Natural killer cell (primary cell): ENCODE results near the gene CDV3. TPM values are rescaled to one million over a fixed set of nuclear protein-coding genes. Genes with fewer than 3 reads are reported as not detected.
A peak's percentile ranks its signal among the peaks of the same experiment; 100 is the strongest.

Experiments
- ATAC-seq, 3 donors: fragments of 150-1000 bp in 2 of 3; fragments of 200-7000 bp in 1 of 3; cut with Tn5 transposase; 1 replicate in 1 of 3; 2 replicates in 2 of 3; pipeline ENCODE4 v1.10.0; 2021; ENCODE audit warnings: mild to moderate bottlenecking in 2 of 3, moderate library complexity in 2 of 3
- DNase-seq, 2 donors: peaks; one replicate each; pipeline versions ENCODE4 v3.0.0 to v3.0.0-alpha.2; 2013 to 2021; ENCODE audit warnings: mixed read lengths in 1 of 2
- H3K27ac ChIP-seq: one replicate; pipeline ENCODE4 v1.5.1; 2013; ENCODE audit warnings: mild to moderate bottlenecking, low read length
- H3K27me3 ChIP-seq: one replicate; pipeline ENCODE4 v1.6.1; 2013; ENCODE audit warnings: low read length; ENCODE audit not compliant: control insufficient read depth, insufficient read depth
- H3K36me3 ChIP-seq: one replicate; pipeline ENCODE4 v1.6.1; 2013; ENCODE audit warnings: low read length; ENCODE audit not compliant: control insufficient read depth, insufficient read depth
- H3K4me1 ChIP-seq: one replicate; pipeline ENCODE4 v1.6.1; 2013; ENCODE audit warnings: low read length; ENCODE audit not compliant: control insufficient read depth, insufficient read depth
- H3K4me3 ChIP-seq: one replicate; pipeline ENCODE4 v1.5.1; 2013; ENCODE audit warnings: low read length
- H3K9me3 ChIP-seq: one replicate; pipeline ENCODE4 v1.6.1; 2013; ENCODE audit warnings: low read length; ENCODE audit not compliant: control insufficient read depth, insufficient read depth
- H3K27ac Mint-ChIP-seq, 2 donors: one replicate each; pipeline ENCODE4 v1.8.0; 2022; ENCODE audit warnings: mild to moderate bottlenecking in 2 of 2, mixed read lengths in 2 of 2, moderate library complexity in 1 of 2
- H3K27me3 Mint-ChIP-seq, 2 donors: one replicate each; pipeline ENCODE4 v1.8.0; 2022; ENCODE audit warnings: low read depth in 2 of 2, mixed read lengths in 2 of 2
- H3K36me3 Mint-ChIP-seq: one replicate; pipeline ENCODE4 v1.8.0; 2022; ENCODE audit warnings: mixed read lengths
- H3K4me1 Mint-ChIP-seq, 2 donors: one replicate each; pipeline ENCODE4 v1.8.0; 2022; ENCODE audit warnings: mixed read lengths in 2 of 2
- H3K4me3 Mint-ChIP-seq: one replicate; pipeline ENCODE4 v1.8.0; 2022; ENCODE audit warnings: mild to moderate bottlenecking, moderate library complexity, mixed read lengths
- H3K9me3 Mint-ChIP-seq, 2 donors: one replicate each; pipeline ENCODE4 v1.8.0; 2022; ENCODE audit warnings: mixed read lengths in 2 of 2
- CTCF ChIP-seq: fragments of 200-600 bp; IDR thresholded peaks from one replicate; pipeline ENCODE4 v1.8.0; 2022; ENCODE audit warnings: antibody characterized with exemption
- WGBS: methylation state at CpG from one replicate; pipeline ENCODE4 v1.1.7; 2013; ENCODE audit warnings: missing lambda C conversion rate; ENCODE audit not compliant: insufficient coverage; 5-methylcytosine and 5-hydroxymethylcytosine counted together
- intact Hi-C: fragments of 100-400 bp; cut with micrococcal nuclease; formaldehyde crosslinking; loops from one replicate; pipeline ENCODE4 v1.14.2; 2022
- total RNA-seq, 4 donors: library from RNA; stranded (reverse); fragments of 120-200 nt in 1 of 4; gene quantifications; one replicate each; pipeline versions ENCODE4 v1.2.3 to v1.2.4, GENCODE V29; 2013 to 2022

The CDV3 gene
- total RNA-seq, 3 donors from 2014 or later (not counting 1 experiment from before 2014, with no cell fraction given): 214 to 229 (median 228) TPM

DNA sequence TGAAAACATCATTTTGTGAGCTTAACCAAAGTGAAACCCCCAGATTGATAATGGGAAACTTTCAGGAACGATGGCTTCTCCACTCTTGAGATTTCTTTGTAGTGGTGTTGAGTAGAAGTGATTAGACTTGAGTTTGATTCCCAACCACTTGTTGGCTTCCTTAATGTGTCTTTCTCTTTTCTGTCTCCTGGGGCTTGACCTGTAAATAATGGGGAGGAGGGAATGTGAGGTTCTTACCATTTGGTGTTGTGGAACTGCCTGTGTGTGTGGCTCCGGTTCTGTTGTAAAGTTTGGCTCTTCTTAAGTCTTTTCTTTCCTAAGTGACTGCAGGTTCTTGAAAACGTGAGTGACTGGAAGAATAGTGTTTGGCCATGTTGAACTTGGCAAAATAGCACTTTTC lies 2.7 kb downstream of the CDV3 start:
- intact Hi-C loops: no loop called here
- TF ChIP-seq CTCF: no peak
- Mint-ChIP-seq H3K4me3 (peak overlapping the region; percentile 82), H3K36me3 (peaks cover 22% of the 10 kb centered on the region), H3K27me3 (no peaks in the 10 kb centered on the region), H3K27ac (peak overlapping the region; percentile 99), H3K4me1 (peaks cover 52 to 64% of the 10 kb centered on the region in 2 donors), H3K9me3 (no peaks in the 10 kb centered on the region)
- WGBS: 49% methylated on average over 3 of the region's 3 CpGs
- Histone ChIP-seq H3K27ac (peak overlapping the region; percentile 39), H3K36me3 (peaks cover 40% of the 10 kb centered on the region), H3K4me3 (no peak overlapping the region), H3K9me3 (no peaks in the 10 kb centered on the region), H3K27me3 (no peaks in the 10 kb centered on the region), H3K4me1 (peaks cover 34% of the 10 kb centered on the region)
- no peak for DNase-seq
- ATAC-seq: no peak

DNA sequence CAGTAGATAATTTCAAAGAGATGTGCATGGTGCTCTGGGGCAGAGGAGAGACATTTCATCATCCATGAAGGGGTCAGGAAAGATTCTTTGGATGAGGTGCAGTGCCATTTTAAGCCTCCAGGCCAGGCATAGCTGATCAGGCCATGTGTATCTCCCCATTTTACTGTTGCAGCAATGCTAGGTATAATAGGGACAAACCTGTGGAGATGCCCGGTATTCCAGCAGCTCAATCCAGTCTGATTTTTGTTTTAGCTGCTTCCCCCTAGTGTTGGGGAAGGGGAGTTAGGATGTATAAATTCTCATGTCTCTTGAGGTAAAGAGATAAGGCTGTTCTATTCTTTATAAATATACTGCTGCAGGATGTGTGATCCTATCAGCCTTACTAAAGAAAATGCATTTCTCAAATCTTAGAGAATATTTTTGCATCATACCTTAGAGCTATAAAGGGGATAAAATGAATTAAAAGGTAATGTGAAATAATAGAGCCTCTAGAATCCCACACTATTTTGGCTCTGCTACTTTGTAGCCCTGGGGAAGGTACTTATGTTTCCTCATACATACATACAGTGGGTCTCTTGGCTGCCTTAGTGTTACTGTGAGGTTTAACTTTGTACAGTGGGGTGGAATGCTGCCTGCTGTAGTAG lies 5.2 kb downstream of the CDV3 start:
- no peak for ATAC-seq

DNA sequence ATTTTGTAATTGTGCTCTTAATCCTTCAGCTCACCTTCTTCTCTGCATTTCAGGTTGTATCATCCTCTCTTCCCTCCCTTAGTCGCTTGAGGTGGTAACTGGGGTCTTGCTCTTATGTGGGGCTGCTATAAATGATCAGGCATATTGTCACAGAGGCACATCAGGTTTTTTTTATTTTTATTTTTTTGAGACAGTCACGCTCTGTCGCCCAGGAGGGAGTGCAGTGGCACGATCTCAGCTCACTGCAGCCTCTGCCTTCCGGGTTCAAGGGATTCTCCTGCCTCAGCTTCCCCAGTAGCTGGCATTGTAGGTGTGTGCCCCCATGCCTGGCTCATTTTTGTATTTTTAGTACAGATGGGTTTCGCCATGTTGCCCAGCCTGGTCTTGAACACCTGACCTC lies 9.9 kb downstream of the CDV3 start:
- Histone ChIP-seq H3K4me3 (no peak overlapping the region), H3K27me3 (no peaks in the 10 kb centered on the region), H3K36me3 (peaks cover 83% of the 10 kb centered on the region), H3K4me1 (peaks cover 11% of the 10 kb centered on the region), H3K9me3 (no peaks in the 10 kb centered on the region), H3K27ac (no peak overlapping the region)
- DNase-seq (no peak), ATAC-seq (no peak)
- H3K9me3 Mint-ChIP-seq: no peaks in the 10 kb centered on the region
- H3K27ac Mint-ChIP-seq: peak overlapping the region in 1 of 2 donors; percentile 70
- H3K4me3 Mint-ChIP-seq: no peak overlapping the region
- TF ChIP-seq CTCF: no peak
- no peaks in the 10 kb centered on the region for H3K27me3 Mint-ChIP-seq
- peaks cover 36 to 37% of the 10 kb centered on the region in 2 donors for H3K4me1 Mint-ChIP-seq
- 98% methylated on average over 5 of the region's 6 CpGs for WGBS
- intact Hi-C loops: no loop called here
- peaks cover 23% of the 10 kb centered on the region for H3K36me3 Mint-ChIP-seq

More for the DNA sequence above, 5.2 kb downstream of the CDV3 start:
- Histone ChIP-seq H3K4me3 (no peak overlapping the region), H3K27ac (no peak overlapping the region), H3K9me3 (no peaks in the 10 kb centered on the region), H3K27me3 (no peaks in the 10 kb centered on the region), H3K36me3 (peaks cover 60% of the 10 kb centered on the region), H3K4me1 (peaks cover 24% of the 10 kb centered on the region)
- TF ChIP-seq CTCF: peak; percentile 34
- intact Hi-C loops: loop anchor here (1.0 to 2.0 kb wide), 2 partner anchors 82 to 90 kb away; partner anchors contain the start of gene TOPBP1
- no peaks in the 10 kb centered on the region for H3K27me3 Mint-ChIP-seq
- H3K27ac Mint-ChIP-seq: peak overlapping the region; percentile 99
- peak overlapping the region; percentile 71 for H3K4me3 Mint-ChIP-seq
- H3K9me3 Mint-ChIP-seq: no peaks in the 10 kb centered on the region
- peak in 1 of 2 donors; percentile 41 for DNase-seq
- peaks cover 22% of the 10 kb centered on the region for H3K36me3 Mint-ChIP-seq
- H3K4me1 Mint-ChIP-seq: peaks cover 61 to 65% of the 10 kb centered on the region in 2 donors
- 86% methylated on average over 1 of the region's 1 CpG for WGBS

DNA sequence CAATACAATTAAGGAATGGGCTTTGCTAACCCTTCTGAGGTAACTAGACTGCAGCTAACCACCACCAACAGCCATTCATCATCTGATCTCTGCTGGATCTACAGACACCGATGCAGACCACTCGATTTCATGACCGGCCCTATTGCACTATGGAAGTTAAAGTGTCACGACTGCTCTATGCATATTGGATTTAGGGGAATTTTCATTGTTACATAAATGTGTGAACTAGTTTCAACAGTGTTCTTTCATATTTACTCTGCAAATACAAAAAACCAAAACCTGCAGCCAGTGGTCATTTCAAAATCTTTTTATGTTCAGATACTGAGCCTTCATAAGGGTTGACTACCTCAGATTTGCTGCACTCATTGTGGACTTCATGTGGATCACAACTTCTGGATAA lies 14.5 kb downstream of the CDV3 start:
- Histone ChIP-seq H3K27me3 (no peaks in the 10 kb centered on the region), H3K27ac (no peak overlapping the region), H3K4me1 (no peaks in the 10 kb centered on the region), H3K4me3 (no peak overlapping the region), H3K9me3 (no peaks in the 10 kb centered on the region), H3K36me3 (peaks cover 64% of the 10 kb centered on the region)
- Mint-ChIP-seq H3K27ac (peak overlapping the region; percentile 16 to 65), H3K4me3 (no peak overlapping the region), H3K36me3 (peaks cover 27% of the 10 kb centered on the region), H3K4me1 (peaks cover 28 to 30% of the 10 kb centered on the region in 2 donors), H3K27me3 (no peaks in the 10 kb centered on the region), H3K9me3 (no peaks in the 10 kb centered on the region)
- DNase-seq: no peak
- intact Hi-C loops: no loop called here
- peak in 2 of 3 donors; percentile 30 to 36 for ATAC-seq
- TF ChIP-seq CTCF: no peak
- 86% methylated on average over 4 of the region's 4 CpGs for WGBS
